Vagina (tissue), 2 donors: Measurements from ENCODE around the gene LHX6.

Experiments used
- POLR2A ChIP-seq, 2 donors: fragments of 450-650 bp; IDR thresholded peaks; one replicate each; pipeline ENCODE4 v1.6.1; 2017; ENCODE audit warnings: antibody characterized with exemption in 2 of 2, mild to moderate bottlenecking in 2 of 2, moderate library complexity in 2 of 2
- POLR2AphosphoS5 ChIP-seq, 2 donors: sonication (generic); formaldehyde crosslinking; IDR thresholded peaks; one replicate each; pipeline ENCODE4 v1.9.0; 2017; ENCODE audit warnings: antibody characterized with exemption in 2 of 2, mild to moderate bottlenecking in 2 of 2, low read depth in 1 of 2; ENCODE audit not compliant: insufficient read depth in 1 of 2
- TF ChIP-seq, protein P1 (sequence below), 3 experiments: fragments of 450-650 bp in 2 of 3; fragments of 200-600 bp in 1 of 3; sonication (generic) in 1 of 3; IDR thresholded peaks; one replicate each; pipeline ENCODE4 v1.5.1; 2017 to 2019; ENCODE audit warnings: antibody characterized with exemption in 3 of 3, mild to moderate bottlenecking in 2 of 3, moderate library complexity in 2 of 3

DNA sequence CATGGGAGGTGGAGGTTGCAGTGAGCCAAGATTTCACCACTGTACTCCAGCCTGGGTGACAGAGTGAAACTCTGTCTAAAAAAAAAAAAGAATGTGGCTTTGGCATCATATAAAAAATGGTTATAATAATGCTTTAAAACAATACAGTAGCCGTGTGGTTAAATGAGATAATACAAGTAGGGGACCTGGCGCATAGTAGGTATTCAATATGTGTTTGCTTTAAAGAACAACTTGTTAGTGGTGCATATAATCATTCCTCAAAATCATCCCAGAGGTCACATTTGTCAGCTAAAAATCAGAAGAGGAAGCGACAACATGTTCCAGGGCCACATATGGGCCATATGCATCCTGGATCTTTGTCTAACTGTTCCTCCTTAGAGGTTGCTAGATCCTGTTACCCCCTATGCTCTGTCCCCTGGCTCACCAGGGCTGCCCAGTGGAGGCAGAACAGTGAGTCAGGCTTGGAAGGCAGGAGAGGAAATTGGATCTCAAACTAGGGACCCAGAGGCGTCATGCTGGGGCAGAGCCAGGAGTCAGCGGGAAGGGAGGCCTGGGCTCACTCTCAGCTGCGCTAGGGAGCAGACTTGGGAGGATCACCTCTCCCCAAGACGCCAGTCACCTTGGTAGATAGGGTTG lies 27.7 kb downstream of the LHX6 start:
- TF ChIP-seq, protein P1, sequence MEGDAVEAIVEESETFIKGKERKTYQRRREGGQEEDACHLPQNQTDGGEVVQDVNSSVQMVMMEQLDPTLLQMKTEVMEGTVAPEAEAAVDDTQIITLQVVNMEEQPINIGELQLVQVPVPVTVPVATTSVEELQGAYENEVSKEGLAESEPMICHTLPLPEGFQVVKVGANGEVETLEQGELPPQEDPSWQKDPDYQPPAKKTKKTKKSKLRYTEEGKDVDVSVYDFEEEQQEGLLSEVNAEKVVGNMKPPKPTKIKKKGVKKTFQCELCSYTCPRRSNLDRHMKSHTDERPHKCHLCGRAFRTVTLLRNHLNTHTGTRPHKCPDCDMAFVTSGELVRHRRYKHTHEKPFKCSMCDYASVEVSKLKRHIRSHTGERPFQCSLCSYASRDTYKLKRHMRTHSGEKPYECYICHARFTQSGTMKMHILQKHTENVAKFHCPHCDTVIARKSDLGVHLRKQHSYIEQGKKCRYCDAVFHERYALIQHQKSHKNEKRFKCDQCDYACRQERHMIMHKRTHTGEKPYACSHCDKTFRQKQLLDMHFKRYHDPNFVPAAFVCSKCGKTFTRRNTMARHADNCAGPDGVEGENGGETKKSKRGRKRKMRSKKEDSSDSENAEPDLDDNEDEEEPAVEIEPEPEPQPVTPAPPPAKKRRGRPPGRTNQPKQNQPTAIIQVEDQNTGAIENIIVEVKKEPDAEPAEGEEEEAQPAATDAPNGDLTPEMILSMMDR (IDR thresholded peaks at IDR 0.05), result no peak
- TF ChIP-seq POLR2A (IDR thresholded peaks at IDR 0.05), result no peak
- TF ChIP-seq POLR2AphosphoS5 (IDR thresholded peaks at IDR 0.05; ENCODE audit: insufficient read depth in 1 of 2, low read depth in 1 of 2), result no peak
